ENCODE results near the gene BCAP31. TPM values are rescaled to one million over a fixed set of nuclear protein-coding genes. Genes with fewer than 3 reads are reported as not detected.

BCAP31 gene
- total RNA-seq, 1 experiment from 2014 or later: 432 TPM

GRCh38 chrX:153685751-153686696, 38.2 kb downstream of the BCAP31 start:
- H3K4me1 ChIP-seq (ENCODE audit: control insufficient read depth, insufficient read depth, low read length): peaks cover 28% of the 10 kb centered on the region
- in situ Hi-C loops (cut with HindIII; ENCODE audit: low pct_unique_long_range_greater_than_20kb, low sequenced_read_pairs) (no loop called here), intact Hi-C loops (cut with micrococcal nuclease; ENCODE audit: unreplicated experiment) (no loop called here)
- ChIA-PET CTCF (interaction anchor here (1.6 to 1.9 kb wide), 2 partner anchors 18 to 22 kb away, joined by 4 to 6 read pairs; no protein-coding TSS in a partner anchor), POLR2A (no interaction called here)
- no peak for ATAC-seq
- H3K36me3 ChIP-seq (ENCODE audit: control insufficient read depth, insufficient read depth, low read length): no peaks in the 10 kb centered on the region
- H3K27me3 ChIP-seq (ENCODE audit: control insufficient read depth, insufficient read depth, low read length): no peaks in the 10 kb centered on the region
- no TSS peak for BruUV-seq (replicated peaks)
- DNase-seq (ENCODE audit: low read depth, low spot score): no peak
- H3K4me3 ChIP-seq (ENCODE audit: low read depth in 2 of 2, low read length in 2 of 2): no peak overlapping the region
- no peak overlapping the region for H3K27ac ChIP-seq (ENCODE audit: low read length)
- no peaks in the 10 kb centered on the region for H3K9me3 ChIP-seq (ENCODE audit: control insufficient read depth, insufficient read depth, low read depth, low read length)
- no peak for TF ChIP-seq CTCF (IDR thresholded peaks at IDR 0.05)

- POLR2A ChIA-PET: no interaction called here
- H3K4me3 ChIP-seq (ENCODE audit: low read depth in 2 of 2, low read length in 2 of 2): no peak overlapping the region
- H3K27me3 ChIP-seq (ENCODE audit: control insufficient read depth, insufficient read depth, low read length): no peaks in the 10 kb centered on the region
- TF ChIP-seq SIN3A (IDR thresholded peaks at IDR 0.05; ENCODE audit: borderline replicate concordance, insufficient read depth, low read depth, low read length): no peak
- no peak for TF ChIP-seq POLR2AphosphoS5 (IDR thresholded peaks at IDR 0.05; ENCODE audit: low read depth, low read length)
- TF ChIP-seq TCF7L2 (IDR thresholded peaks at IDR 0.05; ENCODE audit: low read depth, low read length): no peak
- TF ChIP-seq REST (IDR thresholded peaks at IDR 0.05; ENCODE audit: insufficient read depth in 1 of 2, low read depth in 2 of 2, low read length in 1 of 2): no peak
- TF ChIP-seq CTCF (IDR thresholded peaks at IDR 0.05): no peak
- in situ Hi-C loops (cut with HindIII; ENCODE audit: low pct_unique_long_range_greater_than_20kb, low sequenced_read_pairs) (no loop called here), intact Hi-C loops (cut with micrococcal nuclease; ENCODE audit: unreplicated experiment) (no loop called here)
- DNase-seq (ENCODE audit: low read depth, low spot score) (no peak), ATAC-seq (no peak)
- peaks cover 25% of the 10 kb centered on the region for H3K4me1 ChIP-seq (ENCODE audit: control insufficient read depth, insufficient read depth, low read length)
- H3K36me3 ChIP-seq (ENCODE audit: control insufficient read depth, insufficient read depth, low read length): no peaks in the 10 kb centered on the region
- no peaks in the 10 kb centered on the region for H3K9me3 ChIP-seq (ENCODE audit: control insufficient read depth, insufficient read depth, low read depth, low read length)
- no TSS peak for BruUV-seq (replicated peaks)
- no peak overlapping the region for H3K27ac ChIP-seq (ENCODE audit: low read length)
- CTCF ChIA-PET: interaction anchor here (1.7 kb wide), 1 partner anchor 17 kb away, joined by 7 read pairs; no protein-coding TSS in a partner anchor
Observed at GRCh38 chrX:153685156-153685536, 39.0 kb downstream of the BCAP31 start.

Data from Panc1 (cell line).